T-helper 22 cell (primary cell): ENCODE measurements around the gene MCM10.
"Not testable (repeated sequence)": the region's sequence is repeated elsewhere in the genome, so short reads cannot be mapped to it uniquely, and the experiment has no call there.

Source experiments
- DNase-seq: peaks from one replicate; pipeline ENCODE4 v3.0.0-alpha.2; 2020; ENCODE audit warnings: low read depth

The MCM10 gene

DNA sequence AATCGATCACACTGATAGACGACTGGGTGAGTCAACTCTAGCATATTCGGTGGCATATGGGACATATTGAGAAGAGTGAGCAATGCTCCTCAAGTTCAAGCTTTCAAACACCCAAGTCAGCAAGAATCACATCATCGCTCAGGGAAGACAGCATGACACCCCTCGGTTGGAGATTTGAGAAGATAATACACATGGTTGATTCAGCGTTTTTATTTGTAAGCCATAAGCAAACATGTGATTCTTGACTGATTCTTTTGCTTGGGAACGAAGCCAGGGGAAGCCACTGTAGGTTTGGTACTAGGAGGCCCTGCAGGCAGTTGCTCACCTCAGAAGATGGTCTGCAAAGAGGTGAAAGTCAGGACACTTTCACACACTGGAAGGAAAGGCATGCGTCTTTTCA, 60.2 kb downstream of the MCM10 start:
- no peak for DNase-seq

GRCh38 chr10:13222151-13222550, 60.8 kb downstream of the MCM10 start:
- no peak for DNase-seq

- DNase-seq = no peak
Measured at GRCh38 chr10:13222566-13222965, 61.2 kb downstream of the MCM10 start.

DNA sequence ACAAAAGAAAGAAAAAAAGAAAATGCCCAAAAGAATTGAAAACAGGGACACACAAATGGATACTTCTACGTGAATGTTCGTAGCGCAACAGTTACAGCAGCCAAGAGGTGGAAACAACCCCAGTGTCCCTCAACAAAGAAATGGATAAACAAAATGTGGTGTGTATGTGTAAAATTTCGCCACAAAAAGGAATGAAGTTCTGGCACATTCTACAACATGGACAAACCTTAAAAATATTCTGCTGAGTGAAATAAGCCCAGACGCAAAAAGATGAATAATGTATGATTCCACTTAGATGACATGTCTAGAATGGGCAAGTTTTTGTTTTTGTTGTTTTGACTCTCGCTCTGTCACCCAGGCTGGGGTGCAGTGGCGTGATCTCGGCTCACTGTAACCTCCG, 61.9 kb downstream of the MCM10 start:
- DNase-seq = no peak

- no peak for DNase-seq
Measured at GRCh38 chr10:13224210-13224995, 63.0 kb downstream of the MCM10 start.

DNA sequence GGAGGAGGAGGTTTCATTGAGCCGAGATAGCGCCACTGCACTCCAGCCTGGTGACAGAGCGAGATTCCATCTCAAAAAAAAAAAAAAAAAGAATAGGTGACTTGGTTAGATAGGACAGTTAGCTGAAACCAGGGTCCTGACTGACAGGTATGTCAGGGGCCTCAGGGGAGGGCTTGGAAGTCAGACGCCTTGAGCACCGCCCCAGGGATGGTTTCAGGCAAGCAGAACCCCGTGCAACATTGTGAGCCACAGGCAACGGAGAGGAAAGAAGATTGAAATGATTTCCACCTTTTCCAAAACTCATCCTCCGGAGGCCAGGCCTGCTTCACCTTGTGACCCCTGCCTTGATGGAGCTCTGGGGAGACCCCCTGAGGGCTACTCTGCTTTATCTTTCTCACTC, 64.2 kb downstream of the MCM10 start:
- no peak for DNase-seq

- DNase-seq = no peak
Measured at GRCh38 chr10:13227031-13227430, 65.7 kb downstream of the MCM10 start.

DNA sequence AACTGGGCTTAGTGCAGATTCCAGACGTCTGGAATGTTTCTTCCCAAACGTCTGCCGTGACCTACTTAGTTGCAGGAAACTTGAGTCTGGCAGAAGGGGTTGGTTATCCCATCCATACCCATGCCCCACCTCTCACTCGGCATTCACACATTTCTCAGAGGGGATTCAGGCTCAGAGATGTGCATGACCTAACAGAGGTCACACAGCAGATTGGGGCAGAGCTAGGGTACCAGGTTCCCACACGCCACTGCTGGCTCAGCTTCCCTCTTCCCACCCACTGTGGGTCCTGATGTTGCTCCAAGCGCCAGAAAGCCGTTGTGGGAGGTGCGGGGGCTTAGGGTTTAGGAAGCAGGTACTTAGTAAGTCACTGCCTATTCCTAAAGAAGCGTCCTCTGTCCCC, 69.8 kb downstream of the MCM10 start:
- DNase-seq = no peak

DNA sequence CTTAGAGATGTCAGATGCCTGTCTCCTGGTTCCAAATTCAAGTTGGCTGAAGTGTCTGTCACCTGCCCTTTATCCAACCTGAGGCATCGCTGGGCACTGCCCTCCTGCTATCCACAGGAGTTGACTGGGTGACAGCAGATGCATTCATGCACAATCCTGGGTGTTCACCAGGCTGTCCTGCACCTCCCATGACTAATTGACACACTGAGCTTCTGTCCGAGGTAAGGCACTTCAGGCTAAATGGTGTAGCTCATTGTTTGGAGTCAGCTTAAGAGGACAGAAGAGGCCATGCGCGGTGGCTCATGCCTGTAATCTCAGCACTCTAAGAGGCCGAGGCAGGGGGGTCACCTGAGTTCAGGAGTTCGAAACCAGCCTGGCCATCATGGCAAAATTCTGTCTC, 70.5 kb downstream of the MCM10 start:
- no peak for DNase-seq

- no peak for DNase-seq
Measured at GRCh38 chr10:13233358-13233757, 72.0 kb downstream of the MCM10 start.

GRCh38 chr10:13234172-13234571, 72.8 kb downstream of the MCM10 start, which contains the start of gene UCMA:
UCMA (minus strand) TSS chr10:13234374; CDS start chr10:13234258, 116 bp downstream.
- DNase-seq = no peak

DNA sequence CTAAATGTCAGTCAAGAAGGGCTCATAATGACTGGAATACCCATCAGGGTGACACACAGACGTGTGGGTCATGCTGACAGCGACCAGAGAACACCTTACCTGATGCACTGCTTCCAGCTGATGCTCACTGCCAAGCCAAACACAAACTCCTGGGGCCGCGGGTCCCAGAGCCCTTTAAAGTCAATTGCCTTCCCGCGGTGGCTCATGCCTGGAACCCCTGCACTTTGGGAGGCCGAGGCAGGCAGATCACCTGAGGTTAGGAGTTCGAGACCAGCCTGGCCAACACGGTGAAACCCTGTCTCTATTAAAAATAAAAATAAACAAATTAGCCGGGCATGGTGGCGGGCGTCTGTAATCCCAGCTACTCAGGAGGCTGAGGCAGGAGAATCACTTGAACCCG, 73.4 kb downstream of the MCM10 start:
- DNase-seq = not testable (repeated sequence)

- no peak for DNase-seq
Measured at GRCh38 chr10:13236638-13237037, 75.3 kb downstream of the MCM10 start.

DNA sequence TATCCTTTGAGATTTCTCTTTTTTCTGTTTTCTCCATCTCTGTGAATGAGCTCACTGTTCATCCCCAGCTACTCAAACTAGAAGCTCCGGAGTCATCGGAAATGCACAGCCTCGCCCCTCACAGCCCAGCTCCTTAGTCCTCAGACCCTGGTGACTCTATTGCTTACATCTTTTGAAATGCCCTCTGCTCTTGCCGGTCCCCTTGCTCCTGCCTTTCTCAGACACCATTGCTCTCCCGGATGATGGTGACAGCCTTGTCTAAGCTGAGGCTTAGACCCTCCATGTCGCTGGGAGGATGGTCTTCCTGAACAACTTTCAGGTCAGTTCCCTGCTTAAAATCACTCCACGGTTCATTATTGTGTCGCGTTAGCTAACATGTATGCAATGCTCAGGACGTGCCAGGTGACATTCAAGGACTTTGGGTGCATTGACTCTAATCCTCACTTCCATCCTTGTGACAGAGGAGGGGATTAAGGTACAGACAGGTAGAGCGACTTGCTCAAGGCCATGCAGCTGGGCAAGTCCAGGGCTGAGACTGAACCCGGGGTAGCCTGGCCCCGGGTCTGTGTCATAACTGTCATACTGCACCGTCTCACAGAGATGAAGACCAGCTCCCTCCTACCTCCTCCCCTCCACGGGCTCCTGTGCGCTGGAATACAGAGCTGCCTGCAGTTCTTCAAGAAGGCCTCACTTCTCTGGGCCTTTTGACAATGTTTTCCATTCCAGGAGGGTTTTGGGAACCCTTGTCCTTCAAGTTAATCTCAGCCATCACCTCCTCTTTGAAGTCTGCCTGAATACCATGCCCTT, 77.1 kb downstream of the MCM10 start:
- no peak for DNase-seq

DNA sequence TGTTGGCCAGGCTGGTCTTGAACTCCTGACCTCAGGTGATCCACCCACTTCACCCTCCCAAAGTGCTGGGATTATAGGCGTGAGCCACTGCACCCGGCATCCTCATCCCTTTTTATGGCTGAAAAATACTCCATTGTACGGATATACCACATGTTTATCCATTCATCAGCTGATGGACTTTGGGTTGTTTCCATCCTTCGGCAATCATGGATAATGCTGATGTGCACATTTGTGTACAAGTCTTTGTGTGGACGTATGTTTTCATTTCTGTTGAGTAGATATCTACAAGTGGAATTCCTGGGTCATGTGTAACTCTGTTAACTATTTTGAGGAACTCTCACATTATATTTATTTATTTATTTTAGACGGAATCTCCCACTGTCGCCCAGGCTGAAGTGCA, 78.6 kb downstream of the MCM10 start:
- no peak for DNase-seq

DNA sequence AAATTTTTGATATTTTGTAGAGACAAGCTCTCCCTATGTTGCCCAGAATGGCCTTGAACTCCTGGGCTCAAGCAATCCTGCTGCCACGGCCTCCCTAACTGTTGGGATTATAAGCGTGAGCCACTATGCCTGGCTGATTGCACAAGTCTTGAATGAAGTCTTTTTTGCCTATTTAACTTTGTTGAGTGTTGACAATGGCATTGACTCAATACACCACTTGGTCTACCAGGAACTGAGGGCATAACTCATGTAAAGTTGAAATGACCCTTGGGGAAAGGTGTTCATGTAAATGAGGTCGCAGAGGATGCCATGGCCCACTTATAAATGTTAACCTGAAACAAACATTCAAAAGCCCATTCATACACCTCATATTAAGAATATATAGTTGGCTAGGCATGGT, 80.3 kb downstream of the MCM10 start:
- DNase-seq = no peak

GRCh38 chr10:13242260-13242659, 80.9 kb downstream of the MCM10 start:
- not testable (repeated sequence) for DNase-seq

DNA sequence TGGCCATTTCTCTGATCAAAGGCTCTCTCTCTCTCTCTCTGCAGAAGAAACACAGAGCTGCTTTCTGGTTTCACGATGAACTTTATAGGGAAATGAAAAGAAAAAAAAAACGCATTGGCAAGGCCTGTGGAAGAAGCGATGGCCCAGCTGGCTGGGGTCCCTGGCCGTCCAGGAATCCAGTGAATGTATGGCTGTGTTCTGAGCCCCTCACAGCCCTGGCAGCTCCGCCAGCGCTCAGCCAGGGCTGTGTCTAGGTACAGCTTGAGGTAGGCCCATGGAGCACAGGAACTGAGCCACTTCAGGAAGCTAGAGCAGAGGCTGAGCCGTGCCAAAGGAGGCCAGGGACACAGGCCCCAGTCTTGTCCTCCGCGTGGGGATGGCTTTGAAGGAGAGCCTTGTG, 85.9 kb downstream of the MCM10 start:
- no peak for DNase-seq

DNA sequence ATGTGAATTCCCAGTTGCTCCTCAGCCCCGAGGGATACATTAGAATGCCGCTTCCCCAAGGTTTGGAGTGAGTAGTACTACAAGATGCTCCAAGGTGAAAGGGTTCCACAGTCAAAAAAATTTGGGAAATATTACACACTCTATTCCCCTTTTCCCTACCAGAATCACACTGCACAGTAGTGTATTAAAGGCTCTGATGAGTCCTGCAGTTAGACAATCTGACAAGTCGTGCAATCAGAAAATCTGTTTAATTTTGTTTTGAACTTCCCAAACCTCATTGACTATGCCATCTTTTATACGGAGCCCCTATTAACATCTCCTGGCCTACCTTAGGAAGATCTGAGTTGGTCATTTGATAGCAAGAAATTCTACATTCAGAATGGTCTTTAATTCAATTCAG, 86.4 kb downstream of the MCM10 start:
- no peak for DNase-seq

DNA sequence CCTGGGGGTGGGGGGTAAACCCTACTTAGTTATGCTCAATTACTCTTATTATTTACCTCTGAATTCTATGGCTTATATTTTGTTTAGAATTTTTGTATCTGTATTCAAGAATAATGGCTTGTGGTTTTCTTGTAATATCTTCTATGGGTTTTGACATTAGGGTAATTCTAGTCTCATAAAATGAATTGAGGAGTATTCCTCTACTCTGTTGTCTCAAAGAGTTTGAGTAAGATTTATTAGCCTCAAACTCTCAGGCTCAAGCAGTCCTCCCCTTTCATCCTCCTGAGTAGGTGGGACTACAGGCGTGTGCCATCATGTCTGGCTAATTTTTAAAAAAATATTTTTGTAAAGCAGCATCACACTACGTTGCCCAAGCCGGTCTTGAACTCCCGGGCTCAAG, 92.4 kb downstream of the MCM10 start:
- DNase-seq = no peak

DNA sequence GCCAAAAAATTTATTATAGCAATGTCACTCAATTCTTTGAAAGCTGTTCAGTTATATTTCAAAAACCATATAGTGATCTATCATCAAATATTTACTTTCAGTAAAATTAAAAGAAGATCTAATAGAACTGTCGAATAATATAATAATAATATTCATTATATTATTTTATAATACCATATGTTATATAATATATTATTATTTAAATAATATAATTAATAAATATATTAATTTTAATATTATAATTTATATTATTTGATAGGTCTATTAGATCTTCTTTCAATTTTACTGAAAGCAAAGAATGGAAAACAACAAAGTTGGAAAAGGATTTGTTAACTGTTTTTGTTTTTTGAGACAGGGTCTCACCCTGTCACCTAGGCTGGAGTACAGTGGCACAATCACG, 95.3 kb downstream of the MCM10 start:
- DNase-seq = no peak

DNA sequence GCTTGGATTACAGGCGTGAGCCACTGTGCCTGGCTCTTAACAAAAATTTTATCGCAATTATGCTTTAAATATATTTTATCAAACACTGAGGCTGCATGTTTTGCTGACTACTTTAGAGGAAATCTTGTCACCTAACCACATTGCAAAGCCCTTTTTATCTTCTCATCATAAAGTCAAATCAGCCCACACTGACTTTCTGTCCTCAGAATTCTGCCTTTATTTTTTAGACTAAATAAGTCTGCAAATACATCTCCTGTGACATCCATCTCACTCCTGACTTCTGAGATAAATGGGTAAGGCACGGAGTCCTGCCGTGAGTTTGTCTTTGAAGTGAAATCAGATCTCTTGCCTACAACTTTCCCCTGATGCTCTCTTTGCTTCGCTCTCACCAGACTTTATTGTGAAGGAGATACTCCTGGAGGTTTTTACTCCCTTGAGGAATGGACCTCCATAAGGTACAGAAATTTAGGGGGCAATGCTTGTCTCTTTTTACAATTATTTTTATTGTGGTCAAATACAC, 96.3 kb downstream of the MCM10 start:
- DNase-seq = no peak
